Measurements from ENCODE around the gene AHSG. TPM values are rescaled to one million over a fixed set of nuclear protein-coding genes. Genes with fewer than 3 reads are reported as not detected.
A peak's percentile ranks its signal among the peaks of the same experiment; 100 is the strongest.

The AHSG gene
- total and polyA plus RNA-seq, 2 donors (not counting 3 experiments of a cell fraction or from before 2014, with no cell fraction given), result not detected

DNA sequence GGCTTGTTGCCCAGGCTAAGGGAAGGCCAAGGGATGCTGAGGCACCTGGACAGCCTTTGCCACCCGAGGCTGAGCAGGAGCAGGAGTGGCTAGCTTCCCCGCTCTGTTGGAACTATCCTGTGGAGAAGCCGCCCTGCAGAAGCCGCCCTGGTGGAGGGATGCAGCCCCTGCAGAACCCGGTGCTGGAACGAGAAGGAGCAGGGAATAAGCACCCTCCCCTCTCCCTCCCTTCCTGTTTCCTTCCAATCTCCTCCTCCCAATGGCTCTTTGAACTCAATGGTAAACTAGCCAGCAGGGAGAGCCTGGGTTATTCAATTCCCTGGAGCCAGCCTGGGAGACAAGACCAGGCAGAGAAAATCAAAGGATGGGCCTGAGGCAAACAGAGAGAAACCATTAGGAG is 41.1 kb downstream of the AHSG start:
- no peak overlapping the region for H3K4me2 ChIP-seq (ENCODE audit: insufficient read depth, low read length)
- no peak for TF ChIP-seq FOS (IDR thresholded peaks at IDR 0.05; ENCODE audit: borderline replicate concordance, insufficient read depth, low read length)
- TF ChIP-seq, protein P1, sequence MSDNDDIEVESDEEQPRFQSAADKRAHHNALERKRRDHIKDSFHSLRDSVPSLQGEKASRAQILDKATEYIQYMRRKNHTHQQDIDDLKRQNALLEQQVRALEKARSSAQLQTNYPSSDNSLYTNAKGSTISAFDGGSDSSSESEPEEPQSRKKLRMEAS (IDR thresholded peaks at IDR 0.05; ENCODE audit: insufficient read depth, insufficient read length), result no peak
- TF ChIP-seq, protein P2, sequence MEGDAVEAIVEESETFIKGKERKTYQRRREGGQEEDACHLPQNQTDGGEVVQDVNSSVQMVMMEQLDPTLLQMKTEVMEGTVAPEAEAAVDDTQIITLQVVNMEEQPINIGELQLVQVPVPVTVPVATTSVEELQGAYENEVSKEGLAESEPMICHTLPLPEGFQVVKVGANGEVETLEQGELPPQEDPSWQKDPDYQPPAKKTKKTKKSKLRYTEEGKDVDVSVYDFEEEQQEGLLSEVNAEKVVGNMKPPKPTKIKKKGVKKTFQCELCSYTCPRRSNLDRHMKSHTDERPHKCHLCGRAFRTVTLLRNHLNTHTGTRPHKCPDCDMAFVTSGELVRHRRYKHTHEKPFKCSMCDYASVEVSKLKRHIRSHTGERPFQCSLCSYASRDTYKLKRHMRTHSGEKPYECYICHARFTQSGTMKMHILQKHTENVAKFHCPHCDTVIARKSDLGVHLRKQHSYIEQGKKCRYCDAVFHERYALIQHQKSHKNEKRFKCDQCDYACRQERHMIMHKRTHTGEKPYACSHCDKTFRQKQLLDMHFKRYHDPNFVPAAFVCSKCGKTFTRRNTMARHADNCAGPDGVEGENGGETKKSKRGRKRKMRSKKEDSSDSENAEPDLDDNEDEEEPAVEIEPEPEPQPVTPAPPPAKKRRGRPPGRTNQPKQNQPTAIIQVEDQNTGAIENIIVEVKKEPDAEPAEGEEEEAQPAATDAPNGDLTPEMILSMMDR (IDR thresholded peaks at IDR 0.05; ENCODE audit: extremely low read depth in 1 of 2, insufficient read depth in 1 of 2, low read depth in 1 of 2, low read length in 2 of 2), result peak in 1 of 2 donors; percentile 3
- TF ChIP-seq EZH2 (IDR thresholded peaks at IDR 0.05; ENCODE audit: borderline replicate concordance, low read depth, low read length, severe bottlenecking), result no peak
- TF ChIP-seq JUN (IDR thresholded peaks at IDR 0.05; ENCODE audit: borderline replicate concordance, insufficient read depth, insufficient read length, low read depth), result no peak
- TF ChIP-seq GATA2 (IDR thresholded peaks at IDR 0.05; ENCODE audit: insufficient read depth, insufficient read length, low read depth, low read length), result no peak
- TF ChIP-seq POLR2A (IDR thresholded peaks at IDR 0.05; ENCODE audit: low read depth, low read length), result no peak
- no peak for TF ChIP-seq POLR2AphosphoS5 (IDR thresholded peaks at IDR 0.05; ENCODE audit: insufficient read depth, low read depth, low read length)
- no peak for TF ChIP-seq MYC (IDR thresholded peaks at IDR 0.05; ENCODE audit: low read depth, low read length)
- no peaks in the 10 kb centered on the region for H3K27me3 ChIP-seq (ENCODE audit: control insufficient read depth in 2 of 2, insufficient read depth in 2 of 2, low read length in 2 of 2)
- H4K20me1 ChIP-seq (replicated peaks; ENCODE audit: control insufficient read depth, extremely low read depth, insufficient read depth, low read length), result no peaks in the 10 kb centered on the region
- no peaks in the 10 kb centered on the region for H3K4me1 ChIP-seq (ENCODE audit: control insufficient read depth, extremely low read depth, insufficient read depth, low read length)
- intact Hi-C loops (cut with micrococcal nuclease) (no loop called here), dilution Hi-C loops (cut with MboI; ENCODE audit: extremely low pct_ligation_motif_present, low sequenced_read_pairs) (no loop called here)
- no peaks in the 10 kb centered on the region for H3K36me3 ChIP-seq (ENCODE audit: control insufficient read depth in 2 of 2, extremely low read depth in 1 of 2, insufficient read depth in 2 of 2, low read length in 2 of 2)
- no TSS peak for BruUV-seq (replicated peaks)
- H3K9me3 ChIP-seq (replicated peaks; ENCODE audit: control insufficient read depth, insufficient read depth, low read length), result no peaks in the 10 kb centered on the region
- H3K27ac ChIP-seq (ENCODE audit: insufficient read depth, low read depth, low read length), result no peak overlapping the region
- no peak overlapping the region for H3K4me3 ChIP-seq (replicated peaks in 1 of 3; ENCODE audit: insufficient read depth in 1 of 3, low read depth in 1 of 3, low read length in 3 of 3)
- no peaks in the 10 kb centered on the region for H3K9me1 ChIP-seq (replicated peaks; ENCODE audit: control insufficient read depth, extremely low read depth, insufficient read depth, low read length)
- POLR2A ChIA-PET, result no interaction called here
- no peak overlapping the region for H3K9ac ChIP-seq (replicated peaks; ENCODE audit: extremely low read depth, insufficient read depth, low read length)
- H3K79me2 ChIP-seq (ENCODE audit: control insufficient read depth, insufficient read depth, low read length), result no peaks in the 10 kb centered on the region
- no peak overlapping the region for H2AFZ ChIP-seq (ENCODE audit: low read depth, low read length)
- CTCF ChIA-PET, result interaction anchor here (1.0 kb wide), 1 partner anchor 15 kb away, joined by 3 read pairs; no protein-coding TSS in a partner anchor
- no peak for DNase-seq (ENCODE audit: low read depth, low spot score)
- no peak for FAIRE-seq
